ENCODE results near the gene PLEKHG7. TPM values are rescaled to one million over a fixed set of nuclear protein-coding genes. Genes with fewer than 3 reads are reported as not detected.
"Not testable (repeated sequence)": the region's sequence is repeated elsewhere in the genome, so short reads cannot be mapped to it uniquely, and the experiment has no call there.

Gene PLEKHG7
- polyA plus RNA-seq (2013, experiment 1 of 2; ENCODE audit: insufficient read length) = not detected
- not detected for polyA plus RNA-seq (2013, experiment 2 of 2; ENCODE audit: insufficient read length)

GRCh38 chr12:92702754-92703679 lies at the start of gene PLEKHG7:
TSS of gene PLEKHG7 (plus strand) at chr12:92702989. CDS start at chr12:92706632, 3,643 bp downstream.
- DNase-seq = no peak

- not testable (repeated sequence) for DNase-seq
Observed at GRCh38 chr12:92654256-92654655, 48.5 kb upstream of the PLEKHG7 start.

GRCh38 chr12:92654929-92655328 lies 47.9 kb upstream of the PLEKHG7 start:
- DNase-seq = peak; percentile 45

GRCh38 chr12:92656911-92657310 lies 45.9 kb upstream of the PLEKHG7 start:
- DNase-seq = no peak

- DNase-seq = no peak
Observed at GRCh38 chr12:92657770-92658169, 45.0 kb upstream of the PLEKHG7 start.

- no peak for DNase-seq
Observed at GRCh38 chr12:92658611-92659010, 44.2 kb upstream of the PLEKHG7 start.

GRCh38 chr12:92661269-92661668 lies 41.5 kb upstream of the PLEKHG7 start:
- no peak for DNase-seq

- DNase-seq = no peak
Observed at GRCh38 chr12:92665496-92665895, 37.3 kb upstream of the PLEKHG7 start.

- no peak for DNase-seq
Observed at GRCh38 chr12:92668739-92669138, 34.0 kb upstream of the PLEKHG7 start.

GRCh38 chr12:92671524-92671923 lies 31.3 kb upstream of the PLEKHG7 start:
- DNase-seq = not testable (repeated sequence)

GRCh38 chr12:92673756-92674155 lies 29.0 kb upstream of the PLEKHG7 start:
- no peak for DNase-seq

GRCh38 chr12:92674500-92674899 lies 28.3 kb upstream of the PLEKHG7 start:
- no peak for DNase-seq

- no peak for DNase-seq
Observed at GRCh38 chr12:92675092-92675865, 27.5 kb upstream of the PLEKHG7 start.

- DNase-seq = no peak
Observed at GRCh38 chr12:92676710-92677109, 26.1 kb upstream of the PLEKHG7 start.

GRCh38 chr12:92690601-92691000 lies 12.2 kb upstream of the PLEKHG7 start:
- no peak for DNase-seq

- no peak for DNase-seq
Observed at GRCh38 chr12:92695056-92695455, 7.7 kb upstream of the PLEKHG7 start.

GRCh38 chr12:92695577-92695976 lies 7.2 kb upstream of the PLEKHG7 start:
- DNase-seq = no peak

- peak; percentile 12 for DNase-seq
Observed at GRCh38 chr12:92696216-92696615, 6.6 kb upstream of the PLEKHG7 start.

- DNase-seq = no peak
Observed at GRCh38 chr12:92698474-92698873, 4.3 kb upstream of the PLEKHG7 start.

GRCh38 chr12:92701441-92701840 lies 1.3 kb upstream of the PLEKHG7 start:
- no peak for DNase-seq

- no peak for DNase-seq
Observed at GRCh38 chr12:92703786-92704185, 997 bp downstream of the PLEKHG7 start.

- no peak for DNase-seq
Observed at GRCh38 chr12:92706594-92706993, 3.8 kb downstream of the PLEKHG7 start.

- no peak for DNase-seq
Observed at GRCh38 chr12:92707926-92708325, 5.1 kb downstream of the PLEKHG7 start.
